HG02973 (cell line): Measurements from ENCODE around the gene SPRR4.
"Not testable (repeated sequence)": the region's sequence is repeated elsewhere in the genome, so short reads cannot be mapped to it uniquely, and the experiment has no call there.

Source experiments
- ATAC-seq: cut with Tn5 transposase; IDR thresholded peaks from one replicate; pipeline ENCODE4 v1.9.1; 2021; ENCODE audit warnings: moderate library complexity; ENCODE audit not compliant: unreplicated experiment

SPRR4 gene

GRCh38 chr1:153011235-153011758 lies 40.8 kb downstream of the SPRR4 start:
- ATAC-seq, result not testable (repeated sequence)

- ATAC-seq, result not testable (repeated sequence)
Observed at GRCh38 chr1:153021829-153022228, 51.4 kb downstream of the SPRR4 start.
